Left lobe of liver (tissue), 2 donors: ENCODE data around the gene OR14A16. TPM values are rescaled to one million over a fixed set of nuclear protein-coding genes. Genes with fewer than 3 reads are reported as not detected.

Source experiments
- ATAC-seq: fragments of 200-7000 bp; cut with Tn5 transposase; one replicate; pipeline ENCODE4 v1.9.1; 2020; ENCODE audit warnings: mild to moderate bottlenecking, moderate library complexity
- DNase-seq: peaks from one replicate; pipeline ENCODE4 v3.0.0-alpha.2; 2020; ENCODE audit warnings: low spot score
- total RNA-seq: library from RNA; stranded (reverse); gene quantifications from one replicate; pipeline ENCODE4 v1.2.1, GENCODE V29; 2021
- donor health status: DM: no; HTN: no; CAD: no; lungs with moderate emphysema.
- donor health status: DM: no; HTN: yes; CAD: no.

The OR14A16 gene
- not detected for total RNA-seq

GRCh38 chr1:247824023-247824422 lies at the start of gene OR14A16:
Gene OR14A16, minus strand, starts transcription at chr1:247824119. Its CDS starts 8,390 bp downstream, at chr1:247815729.
- no peak for ATAC-seq

GRCh38 chr1:247865416-247865815 lies 41.5 kb upstream of the OR14A16 start:
- no peak for ATAC-seq

More at GRCh38 chr1:247824023-247824422, at the start of gene OR14A16:
- no peak for DNase-seq

GRCh38 chr1:247864644-247865043 lies 40.7 kb upstream of the OR14A16 start:
- DNase-seq = no peak

More at GRCh38 chr1:247865416-247865815, 41.5 kb upstream of the OR14A16 start:
- DNase-seq = no peak

GRCh38 chr1:247862756-247863155 lies 38.8 kb upstream of the OR14A16 start:
- no peak for ATAC-seq
- no peak for DNase-seq

More at GRCh38 chr1:247864644-247865043, 40.7 kb upstream of the OR14A16 start:
- ATAC-seq = no peak

GRCh38 chr1:247857985-247858619 lies 34.2 kb upstream of the OR14A16 start:
- DNase-seq (no peak), ATAC-seq (no peak)

GRCh38 chr1:247857069-247857984 lies 33.4 kb upstream of the OR14A16 start, which contains the start of gene TRIM58:
Gene TRIM58, plus strand, starts transcription at chr1:247857187. Its CDS starts 60 bp downstream, at chr1:247857247.
- DNase-seq (no peak), ATAC-seq (peak; percentile 19)

GRCh38 chr1:247855911-247856310 lies 32.0 kb upstream of the OR14A16 start:
- ATAC-seq = no peak
- DNase-seq = no peak

- DNase-seq (no peak), ATAC-seq (no peak)
Observed at GRCh38 chr1:247854899-247855545, 31.1 kb upstream of the OR14A16 start.

GRCh38 chr1:247849616-247850015 lies 25.7 kb upstream of the OR14A16 start:
- ATAC-seq (no peak), DNase-seq (no peak)

- ATAC-seq (no peak), DNase-seq (no peak)
Observed at GRCh38 chr1:247848346-247848745, 24.4 kb upstream of the OR14A16 start.

- no peak for ATAC-seq
- no peak for DNase-seq
Observed at GRCh38 chr1:247845693-247846017, 21.7 kb upstream of the OR14A16 start.

GRCh38 chr1:247845011-247845692 lies 21.2 kb upstream of the OR14A16 start:
- ATAC-seq (no peak), DNase-seq (no peak)

- ATAC-seq = no peak
Observed at GRCh38 chr1:247843411-247843810, 19.5 kb upstream of the OR14A16 start.

GRCh38 chr1:247841796-247842195 lies 17.9 kb upstream of the OR14A16 start, which contains the start of gene OR11L1:
Gene OR11L1, minus strand, starts transcription at chr1:247841896. Its CDS starts 0 bp downstream, at chr1:247841896.
- ATAC-seq (no peak), DNase-seq (no peak)

More at GRCh38 chr1:247843411-247843810, 19.5 kb upstream of the OR14A16 start:
- DNase-seq = no peak

- no peak for DNase-seq
- ATAC-seq = no peak
Observed at GRCh38 chr1:247840818-247841217, 16.9 kb upstream of the OR14A16 start.

GRCh38 chr1:247833601-247834000 lies 9.7 kb upstream of the OR14A16 start:
- no peak for ATAC-seq
- no peak for DNase-seq

GRCh38 chr1:247829656-247830055 lies 5.7 kb upstream of the OR14A16 start:
- ATAC-seq (no peak), DNase-seq (no peak)

GRCh38 chr1:247825362-247825761 lies 1.4 kb upstream of the OR14A16 start:
- ATAC-seq (no peak), DNase-seq (no peak)

- DNase-seq (no peak), ATAC-seq (no peak)
Observed at GRCh38 chr1:247822060-247822459, 1.9 kb downstream of the OR14A16 start.

GRCh38 chr1:247812637-247813036 lies 11.3 kb downstream of the OR14A16 start:
- no peak for DNase-seq

GRCh38 chr1:247797518-247797917 lies 26.4 kb downstream of the OR14A16 start:
- DNase-seq = no peak
- ATAC-seq = no peak

More at GRCh38 chr1:247812637-247813036, 11.3 kb downstream of the OR14A16 start:
- ATAC-seq = no peak
